Measurements from ENCODE around the gene EEIG1.
"Not testable (repeated sequence)": the region's sequence is repeated elsewhere in the genome, so short reads cannot be mapped to it uniquely, and the experiment has no call there.

The EEIG1 gene

DNA sequence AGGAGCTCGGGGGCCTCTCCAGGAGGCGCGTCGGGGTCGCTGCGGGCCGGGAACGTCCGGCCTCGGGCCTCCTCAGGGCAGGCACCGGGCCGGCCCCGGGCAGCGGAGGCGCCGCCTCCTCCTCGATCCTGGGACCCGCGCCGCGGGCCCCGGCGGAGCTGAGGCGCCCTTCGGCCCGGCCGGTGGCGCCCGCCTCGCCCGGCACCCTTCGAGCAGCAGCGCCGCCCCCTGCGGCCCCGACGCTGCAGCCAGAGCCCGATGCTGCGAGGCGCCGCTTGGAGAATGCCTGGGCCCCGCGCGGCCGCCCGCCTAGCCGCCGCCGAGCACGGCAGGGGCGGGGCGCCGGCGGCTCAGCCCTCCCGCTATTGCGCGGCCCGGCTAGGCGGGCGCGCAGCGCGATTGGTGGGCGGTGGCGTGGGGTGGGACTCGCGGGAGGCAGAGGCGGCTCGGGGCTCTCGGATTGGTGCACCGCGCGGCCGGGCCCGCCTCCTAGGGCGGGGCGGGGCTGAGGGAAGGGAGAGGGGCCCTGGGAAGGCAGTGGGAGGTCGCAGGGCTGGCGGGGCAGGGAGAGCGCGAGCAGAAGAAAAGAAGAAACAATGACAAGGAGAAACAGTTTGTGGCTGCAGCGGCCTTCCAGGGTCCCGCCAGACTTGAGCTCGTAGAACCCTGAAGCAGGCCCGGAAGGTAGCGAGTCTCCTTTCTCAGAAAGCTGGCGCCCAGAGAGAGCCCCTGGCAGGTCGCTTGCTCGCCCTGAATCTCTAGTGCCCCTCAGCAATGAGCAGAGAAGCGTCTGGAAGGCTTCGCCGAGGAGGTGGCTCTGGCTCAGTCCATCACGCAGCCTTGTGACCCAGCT lies at the start of gene EEIG1:
Gene EEIG1, minus strand, starts transcription at position 284 of the 853 bp plus-strand sequence. CDS start 852 bp downstream, outside the sequence.
- FAIRE-seq, result no peak

DNA sequence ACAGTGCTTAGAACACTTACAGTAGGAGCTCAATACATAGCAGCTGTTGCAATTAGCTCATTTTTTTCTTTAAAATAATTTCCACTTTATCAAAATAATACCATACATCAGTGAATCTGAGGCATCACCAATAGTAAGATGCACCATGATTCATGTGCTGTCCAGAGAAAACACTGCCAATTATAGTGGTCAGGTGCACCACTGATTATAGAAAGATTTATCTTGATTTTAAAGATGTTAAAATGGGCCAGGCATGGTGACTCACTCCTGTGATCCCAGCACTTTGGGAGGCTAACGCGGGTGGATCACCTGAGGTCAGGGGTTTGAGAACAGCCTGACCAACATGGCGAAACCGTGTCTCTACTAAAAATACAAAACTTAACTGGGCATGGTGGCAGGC lies 46.9 kb upstream of the EEIG1 start:
- FAIRE-seq, result no peak

DNA sequence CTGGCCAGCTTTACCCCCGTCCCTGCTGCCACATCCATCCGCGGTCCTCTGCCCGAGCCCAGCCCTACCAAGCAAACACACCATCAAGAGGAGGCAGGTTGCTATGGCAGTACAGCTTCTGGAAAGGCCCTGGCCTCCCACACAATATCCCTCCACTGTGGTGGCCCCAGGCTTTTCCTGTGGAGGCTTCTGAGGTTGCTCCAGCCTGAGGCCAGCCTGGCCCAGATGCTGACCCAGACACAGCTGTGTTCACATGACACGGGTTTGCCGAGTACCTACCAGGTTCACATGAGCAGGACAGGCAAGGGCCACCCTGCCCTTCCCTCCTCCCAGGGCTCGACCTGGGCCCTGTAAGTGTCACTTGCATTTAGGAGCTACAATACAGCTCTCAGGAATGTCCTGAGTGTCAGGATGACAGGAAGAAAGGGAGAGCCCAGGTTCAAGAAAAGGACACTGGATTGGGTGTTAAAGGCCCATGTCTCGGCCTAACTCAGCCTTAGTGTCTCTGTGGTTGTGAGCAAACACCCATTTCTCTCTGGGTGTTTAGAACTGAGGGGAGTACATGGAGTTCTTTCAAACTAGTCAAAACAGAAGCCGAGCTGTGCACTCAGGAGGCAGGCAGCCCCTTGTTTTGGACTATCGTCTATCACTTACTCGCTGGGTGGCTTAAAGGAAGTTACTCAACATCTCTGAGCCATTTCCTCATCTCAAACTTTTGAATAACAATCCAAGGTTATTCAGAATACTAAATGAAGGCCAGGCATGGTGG lies 46.2 kb upstream of the EEIG1 start:
- no peak for FAIRE-seq

DNA sequence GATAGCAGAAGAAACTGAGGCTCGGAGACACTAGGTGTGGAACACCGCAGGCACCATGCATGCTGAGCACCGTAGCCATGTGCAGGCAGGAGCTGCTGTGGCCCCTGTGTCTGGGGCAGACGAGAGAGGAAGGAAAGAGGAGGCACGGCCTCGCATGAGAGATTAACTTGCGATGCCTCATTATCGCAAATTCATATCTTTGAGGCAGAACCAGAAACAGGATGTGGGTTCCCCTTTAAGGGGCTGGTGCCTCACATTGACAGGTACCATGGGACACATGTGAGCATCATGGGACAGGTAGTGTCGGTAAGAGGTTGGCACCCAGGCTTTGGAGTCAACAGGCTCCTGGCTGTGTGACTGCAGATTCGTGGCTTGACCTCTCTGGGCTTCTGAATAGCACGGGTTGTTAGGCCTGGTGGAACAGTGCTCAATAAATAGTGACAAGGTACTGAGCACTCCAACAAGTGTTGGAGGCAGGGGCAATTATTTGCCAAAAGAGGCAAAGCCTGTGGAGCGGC lies 45.5 kb upstream of the EEIG1 start:
- FAIRE-seq, result no peak

DNA sequence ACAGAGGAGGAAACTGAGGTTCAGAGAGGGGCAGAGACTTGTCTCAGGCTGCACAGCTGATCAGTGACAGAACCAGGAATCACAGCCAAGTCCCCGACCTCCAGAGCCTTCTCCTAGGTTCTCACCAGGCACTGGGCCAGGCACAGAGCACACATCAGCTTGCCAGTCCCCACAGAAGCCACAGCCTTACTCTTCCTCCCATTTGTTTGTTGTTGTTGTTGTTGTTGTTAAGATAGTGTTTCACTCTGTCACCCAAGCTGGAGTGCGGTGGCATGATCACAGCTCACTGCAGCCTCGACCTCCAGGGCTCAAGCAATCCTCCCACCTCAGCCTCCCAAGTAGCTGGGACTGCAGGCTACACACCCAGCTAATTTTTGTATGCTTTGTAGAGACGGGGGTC lies 44.9 kb upstream of the EEIG1 start:
- no peak for FAIRE-seq

DNA sequence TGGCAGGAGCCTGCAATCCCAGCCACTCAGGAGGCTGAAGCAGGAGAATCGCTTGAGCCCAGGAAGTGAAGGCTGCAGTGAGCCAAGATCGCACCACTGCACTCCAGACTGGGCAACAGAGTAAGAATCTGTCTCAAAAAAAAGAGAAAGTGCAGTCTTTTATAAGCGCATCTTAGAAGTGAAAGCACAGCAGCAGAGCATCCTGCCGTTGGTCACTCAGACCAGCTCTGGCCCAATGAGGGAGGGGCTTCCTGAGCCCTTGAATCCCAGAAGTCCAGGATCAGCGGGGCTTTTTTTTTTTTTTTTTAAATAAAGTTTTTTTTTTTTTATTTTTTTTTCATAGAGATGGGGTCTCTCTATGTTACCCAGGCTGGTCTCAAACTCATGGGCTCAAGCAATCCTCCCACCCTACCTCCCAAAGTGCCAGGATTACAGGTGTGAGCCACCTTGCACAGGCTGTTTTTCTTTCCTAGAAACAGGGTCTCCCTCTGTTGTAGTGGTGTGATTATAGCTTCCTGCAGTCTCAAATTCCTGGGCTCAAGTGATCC lies 44.0 kb upstream of the EEIG1 start:
- no peak for FAIRE-seq

DNA sequence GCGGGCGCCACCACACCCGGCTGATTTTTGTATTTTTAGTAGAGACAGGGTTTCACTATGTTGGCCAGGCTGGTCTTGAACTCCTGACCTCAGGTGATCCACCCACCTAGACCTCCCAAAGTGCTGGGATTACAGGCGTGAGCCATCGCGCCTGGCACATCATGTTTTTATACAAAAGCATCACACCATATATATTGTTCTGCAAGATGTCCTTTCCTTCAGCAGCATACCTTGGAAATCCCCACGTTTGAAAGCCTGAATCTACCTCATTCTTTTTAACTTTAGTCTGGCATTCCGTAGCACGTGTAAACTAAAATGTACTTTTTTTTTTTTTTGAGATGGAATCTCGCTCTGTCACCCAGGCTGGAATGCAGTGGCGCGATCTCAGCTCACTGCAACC lies 42.9 kb upstream of the EEIG1 start:
- FAIRE-seq, result not testable (repeated sequence)

DNA sequence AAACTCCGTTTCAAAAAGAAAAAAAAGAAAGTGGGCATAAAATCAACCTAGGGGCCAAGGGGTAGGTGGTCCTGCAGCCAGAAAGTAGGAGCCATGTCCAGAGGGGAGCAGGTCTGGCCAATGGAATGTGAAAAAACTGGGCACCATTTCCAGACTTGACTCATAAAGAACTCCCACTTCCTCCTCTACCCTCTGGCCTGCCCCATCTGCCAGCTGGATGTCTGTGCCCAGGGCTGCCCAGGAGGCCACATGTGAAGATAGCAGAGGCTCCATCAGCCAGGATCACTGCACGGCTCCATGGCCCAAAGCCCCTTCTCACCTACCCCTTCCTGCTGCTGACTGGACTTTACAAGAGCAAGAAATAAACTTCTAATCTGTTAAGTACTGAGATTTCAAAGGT lies 42.1 kb upstream of the EEIG1 start:
- FAIRE-seq, result no peak

DNA sequence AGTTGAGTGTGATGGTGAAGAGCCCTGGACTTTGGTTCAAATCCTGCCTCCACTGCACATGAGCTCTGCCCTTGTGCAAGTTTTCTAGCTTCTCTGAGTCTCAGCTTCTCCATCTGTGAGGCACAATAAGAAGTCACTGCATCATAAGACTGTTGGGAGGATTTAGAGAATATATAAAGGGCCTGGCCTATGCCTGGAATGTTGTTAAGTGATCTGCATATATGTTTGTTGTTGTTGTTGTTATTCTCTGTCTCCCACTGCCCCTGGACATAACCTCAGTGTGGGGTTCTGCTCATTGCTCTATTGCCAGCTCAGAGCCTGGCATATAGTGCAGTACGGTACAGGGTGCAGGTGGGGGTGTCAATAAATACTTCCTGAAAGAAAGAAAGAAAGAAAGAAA lies 40.3 kb upstream of the EEIG1 start:
- FAIRE-seq, result no peak

DNA sequence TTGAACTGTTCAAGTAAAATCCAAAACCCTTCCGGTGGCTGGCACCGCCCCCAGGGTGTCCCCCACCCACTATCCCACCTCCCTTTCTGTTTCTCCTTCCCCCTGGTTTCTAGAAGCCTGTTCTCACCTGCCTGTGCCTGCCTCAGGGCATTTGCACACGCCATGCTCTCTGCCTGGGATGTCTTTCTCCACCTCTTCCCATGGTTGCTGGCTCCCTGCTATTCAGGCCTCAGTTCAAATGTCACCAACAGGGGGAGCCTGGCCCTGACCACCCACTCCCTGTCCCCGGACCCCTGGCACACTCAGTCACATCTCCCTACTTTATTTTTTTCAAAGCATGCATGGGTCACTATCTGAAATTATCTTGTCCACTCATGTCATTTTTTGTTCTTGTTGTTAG lies 39.9 kb upstream of the EEIG1 start:
- no peak for FAIRE-seq

DNA sequence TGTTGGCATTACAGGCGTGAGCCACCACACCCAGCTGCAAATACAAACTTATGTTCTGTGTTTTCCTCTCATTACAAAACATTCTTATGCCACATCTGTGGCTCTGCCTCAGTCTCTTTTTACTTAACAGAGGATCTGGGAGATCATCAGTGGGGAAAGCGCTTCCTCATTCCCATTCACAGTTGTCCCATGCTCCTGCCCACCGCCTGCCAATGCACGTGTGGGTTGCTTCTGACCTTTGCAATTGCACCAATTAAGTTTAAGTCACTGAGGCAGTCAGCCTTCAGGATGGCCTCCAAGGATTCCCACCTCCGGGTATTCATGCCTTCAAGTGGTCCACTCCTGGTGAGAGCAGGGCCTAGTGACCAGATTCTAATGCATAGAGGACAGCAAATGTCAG lies 34.9 kb upstream of the EEIG1 start:
- no peak for FAIRE-seq

DNA sequence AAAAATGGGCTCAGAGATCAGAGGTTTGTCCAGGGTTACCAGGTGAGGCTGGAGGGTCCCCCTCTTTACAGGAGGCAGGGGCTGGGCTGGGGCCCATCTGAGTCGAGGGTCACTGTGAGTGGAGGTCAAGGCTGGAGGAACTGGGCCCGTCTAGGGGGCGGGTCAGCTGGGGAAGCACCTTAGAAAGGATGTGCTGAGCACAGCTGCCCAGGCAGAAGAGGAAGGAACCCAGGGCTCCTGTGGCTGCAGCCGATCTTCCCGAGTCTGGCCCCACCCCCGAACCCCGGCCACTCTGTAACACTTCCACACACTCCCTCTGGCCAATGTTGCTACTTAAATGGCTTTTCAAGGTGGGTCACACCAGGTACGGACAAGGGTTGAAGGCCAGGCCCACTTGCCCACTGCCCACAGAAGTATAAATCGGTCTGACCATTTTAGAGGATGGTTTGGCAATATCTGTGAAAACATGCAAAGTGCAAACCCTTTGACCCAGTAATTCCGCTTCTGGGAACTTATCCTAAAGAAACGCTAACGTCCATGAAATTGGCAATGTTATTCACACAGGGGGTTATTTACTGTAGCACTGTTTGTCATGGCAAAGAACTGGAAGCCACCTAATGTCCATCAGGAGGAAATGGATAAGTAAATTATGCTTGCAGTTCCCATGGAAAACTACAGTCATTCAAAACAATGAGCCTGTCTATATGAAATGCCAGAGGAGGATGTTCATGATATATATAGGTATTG lies 30.5 kb upstream of the EEIG1 start:
- no peak for FAIRE-seq

DNA sequence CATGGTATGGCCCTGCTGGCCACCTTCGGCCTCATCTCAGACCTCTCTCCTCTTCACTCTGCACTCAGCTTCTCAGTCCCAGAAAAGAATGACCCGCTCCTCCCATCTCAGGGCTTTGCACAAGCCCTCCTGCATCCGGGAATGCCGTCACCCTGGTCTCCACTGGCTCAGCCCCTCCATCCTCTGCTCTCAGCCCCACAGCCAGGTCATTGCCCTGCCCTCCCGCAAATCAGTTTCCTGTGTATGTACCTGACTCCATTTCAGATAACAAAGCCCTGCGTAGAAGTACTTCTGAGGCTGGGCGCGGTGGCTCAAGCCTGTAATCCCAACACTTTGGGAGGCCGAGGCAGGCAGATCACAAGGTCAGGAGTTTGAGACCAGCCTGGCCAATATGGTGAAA lies 28.9 kb upstream of the EEIG1 start:
- no peak for FAIRE-seq

DNA sequence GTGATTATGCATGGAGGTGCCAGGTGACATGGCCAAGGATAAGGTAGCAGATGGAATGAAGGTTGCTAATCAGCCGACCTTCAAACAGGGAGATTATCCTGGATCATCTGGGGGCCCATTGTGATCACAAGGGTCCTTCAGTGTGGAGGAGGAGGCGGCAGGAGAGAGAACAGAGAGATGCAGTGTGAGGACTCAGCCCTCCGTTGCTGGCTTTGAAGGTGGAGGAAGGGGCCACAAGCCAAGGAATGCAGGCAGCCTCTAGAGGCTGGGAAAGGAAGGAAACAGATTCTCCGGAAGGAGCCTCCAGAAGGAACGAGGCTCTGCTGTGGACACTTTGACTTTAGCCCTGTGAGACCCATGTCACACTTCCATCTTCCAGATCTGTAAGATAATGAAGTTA lies 27.4 kb upstream of the EEIG1 start:
- no peak for FAIRE-seq

DNA sequence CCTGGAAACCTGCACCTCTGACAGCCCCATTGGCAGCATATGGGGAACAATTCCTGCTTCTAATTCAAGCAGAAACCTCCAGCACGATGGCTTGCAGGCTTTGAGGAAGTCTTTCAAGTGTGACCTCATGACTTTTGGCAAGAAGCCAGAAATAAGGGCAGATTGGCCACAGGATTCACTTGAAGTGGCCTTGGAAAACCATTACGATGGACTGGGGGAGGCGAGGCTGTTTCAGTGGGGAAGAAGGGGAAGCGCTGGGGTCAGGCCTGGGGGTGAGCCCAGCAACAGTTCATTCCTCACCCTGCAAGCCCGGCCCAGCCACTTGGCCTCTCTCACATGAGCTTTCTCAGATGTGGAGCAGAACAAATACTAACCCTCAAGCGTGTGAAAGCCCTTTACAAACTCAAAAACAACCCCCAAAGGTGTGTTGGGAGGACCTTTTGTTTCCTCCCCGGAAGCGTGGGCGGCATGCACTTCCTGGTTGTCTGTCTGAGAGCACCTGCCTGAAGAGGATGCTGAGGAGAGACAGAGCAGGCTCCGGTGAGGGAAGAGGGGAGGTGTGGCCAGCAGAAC lies 26.9 kb upstream of the EEIG1 start:
- no peak for FAIRE-seq

DNA sequence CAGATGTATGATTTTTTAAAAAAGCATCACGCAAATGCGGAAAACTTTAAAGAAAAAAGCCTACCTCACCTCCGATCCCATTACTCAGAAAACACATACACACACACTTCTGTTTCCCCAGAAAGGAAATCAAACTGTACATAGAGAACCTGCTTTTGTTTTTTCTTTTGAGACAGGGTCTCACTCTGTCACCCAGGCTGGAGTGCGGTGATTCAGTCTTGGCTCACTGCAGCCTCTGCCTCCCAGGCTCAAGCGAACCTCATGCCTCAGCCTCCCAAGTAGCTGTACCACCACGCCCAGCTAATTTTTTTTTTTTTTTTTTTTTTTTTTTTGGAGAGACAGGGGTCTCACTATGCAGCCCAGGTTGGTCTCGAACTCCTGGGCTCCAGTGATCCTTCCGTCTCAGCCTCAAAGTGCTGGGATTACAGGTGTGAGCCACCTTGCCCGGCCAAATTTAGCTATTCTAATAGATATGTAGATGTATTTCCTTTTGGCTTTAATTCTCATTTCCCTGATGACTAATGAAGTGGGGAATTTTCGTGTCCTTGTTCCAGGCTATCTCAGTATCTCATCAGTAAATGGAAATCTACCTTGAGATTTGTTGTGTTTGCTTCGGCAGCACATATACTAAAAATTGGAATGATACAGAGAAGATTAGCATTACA lies 25.7 kb upstream of the EEIG1 start:
- FAIRE-seq, result no peak

DNA sequence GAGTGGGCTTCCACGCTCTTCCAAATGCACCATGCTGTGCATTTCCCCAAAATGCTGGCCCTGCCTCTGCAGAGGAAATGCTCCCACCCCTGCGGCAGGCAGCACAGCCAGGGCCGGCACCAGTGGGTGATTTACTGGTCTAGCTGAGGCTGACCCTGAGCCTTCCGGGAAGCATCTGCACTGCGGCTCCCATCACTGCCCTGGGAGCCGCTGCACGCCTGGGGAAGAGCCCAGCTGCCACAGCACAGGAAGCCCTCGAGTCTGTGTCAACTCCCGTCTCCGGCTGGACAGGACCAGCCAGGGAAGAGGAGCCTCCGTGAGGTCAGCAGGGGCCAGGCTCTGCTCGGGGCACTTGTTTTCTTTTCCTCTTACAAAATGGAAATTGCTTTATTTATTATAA lies 25.1 kb upstream of the EEIG1 start:
- FAIRE-seq, result no peak

DNA sequence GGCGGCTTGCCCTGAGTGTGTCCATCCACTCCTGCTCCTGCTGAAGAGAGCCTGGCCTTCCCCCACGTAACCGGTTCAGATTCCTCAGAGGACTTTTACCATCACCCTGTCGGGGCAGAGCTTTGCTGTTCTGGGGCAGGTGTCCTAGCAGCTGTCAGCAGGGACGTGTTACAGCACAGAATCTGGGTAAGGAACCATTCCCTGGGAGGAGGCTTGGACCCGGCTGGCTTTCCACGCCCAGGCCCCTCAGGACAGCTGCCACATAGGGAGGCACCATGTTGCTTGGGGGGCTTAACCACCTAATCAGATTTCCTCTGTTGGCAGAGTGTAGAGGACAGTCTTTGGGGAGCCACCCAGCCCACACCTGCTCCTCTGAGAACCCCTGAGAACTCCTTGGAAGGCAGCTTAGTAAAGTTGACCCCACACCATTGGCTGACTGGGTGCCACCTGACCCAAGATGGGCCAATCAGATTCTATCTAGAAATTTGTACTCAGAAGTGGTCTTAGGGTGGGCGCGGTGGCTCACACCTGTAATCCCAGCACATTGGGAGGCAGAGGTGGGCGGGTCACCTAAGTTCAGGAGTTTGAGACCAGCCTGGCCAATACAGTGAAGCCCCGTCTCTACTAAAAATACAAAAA lies 23.3 kb upstream of the EEIG1 start:
- FAIRE-seq, result no peak

DNA sequence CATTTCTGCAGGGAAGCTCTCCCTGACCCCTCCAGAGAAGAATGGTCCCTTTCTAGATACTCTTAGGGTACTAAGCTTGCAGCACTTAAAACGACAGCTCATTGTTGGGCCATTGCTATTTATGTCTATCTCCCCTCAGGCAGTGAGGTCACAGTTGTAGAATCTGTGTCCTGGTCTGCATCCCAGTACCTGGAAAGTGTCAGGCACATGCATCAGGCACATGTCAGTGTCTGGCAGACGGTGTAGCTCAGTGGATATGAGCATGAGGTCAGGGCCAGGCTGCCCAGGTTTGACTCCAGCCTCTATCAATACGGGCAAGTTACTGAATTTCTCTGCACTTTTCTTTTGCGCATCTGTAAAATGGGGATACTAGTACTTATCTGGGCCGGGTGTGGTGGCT lies 22.2 kb upstream of the EEIG1 start:
- FAIRE-seq, result no peak

DNA sequence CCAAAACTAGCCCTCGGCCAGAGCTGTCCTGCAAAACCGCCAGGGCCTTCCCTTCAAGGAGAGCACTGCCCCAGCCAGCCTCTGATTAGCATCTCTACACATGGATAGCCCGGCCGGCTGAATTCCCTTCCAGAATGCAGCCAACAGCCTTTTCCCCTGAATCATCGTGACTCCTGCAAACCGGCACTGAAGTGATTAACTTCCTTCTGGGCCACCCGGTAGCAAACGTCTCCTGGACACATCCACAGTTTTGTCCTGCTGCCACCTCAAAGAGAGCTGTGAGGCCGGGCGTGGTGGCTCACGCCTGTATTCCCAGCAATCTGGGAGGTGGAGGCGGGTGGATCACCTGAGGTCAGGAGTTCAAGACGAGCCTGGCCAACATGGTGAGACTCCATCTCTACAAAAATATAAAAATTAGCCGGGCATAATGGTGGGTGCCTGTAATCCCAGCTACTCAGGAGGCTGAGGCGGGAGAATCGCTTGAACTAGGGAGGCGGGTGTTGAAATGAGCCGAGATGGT lies 21.1 kb upstream of the EEIG1 start:
- no peak for FAIRE-seq

DNA sequence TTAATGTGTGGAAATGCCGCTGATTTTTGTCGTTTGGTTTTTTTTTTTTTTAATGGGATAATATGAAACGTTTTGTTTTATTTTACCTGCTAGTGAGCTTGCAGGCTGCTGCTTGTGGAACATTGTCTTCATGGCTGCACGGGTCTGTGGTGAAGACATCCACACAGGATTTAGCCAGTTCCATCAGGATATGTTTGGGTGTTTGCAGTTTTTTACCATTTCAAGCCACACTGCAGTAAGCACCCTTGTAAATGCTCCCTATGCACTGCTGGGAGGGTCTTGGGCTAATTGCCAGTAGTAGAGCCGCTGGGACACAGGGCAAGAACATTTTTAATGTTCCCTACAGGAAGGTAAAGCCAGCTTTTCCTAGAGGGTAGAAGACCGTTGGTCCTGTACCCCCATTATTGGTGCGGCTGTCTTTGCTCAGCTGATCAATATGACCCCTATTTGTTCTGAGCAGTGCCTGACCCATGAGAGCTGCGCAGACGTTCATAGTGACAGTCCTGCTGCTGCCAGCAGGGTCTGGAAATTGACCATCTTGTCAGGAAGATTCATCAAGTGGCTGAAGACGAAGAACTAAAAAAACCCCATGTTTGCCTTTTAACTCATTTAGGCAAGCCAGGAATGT lies 20.5 kb upstream of the EEIG1 start:
- no peak for FAIRE-seq

Data from TTC549 (cell line).